Epithelial cell of esophagus (primary cell): ENCODE measurements around the gene DAND5.

ENCODE experiments used
- DNase-seq: peaks from one replicate; pipeline ENCODE4 v3.0.0; 2010; ENCODE audit warnings: low read depth
- H3K4me3 ChIP-seq: 2 replicates; pipeline ENCODE4 v1.5.1; 2011; ENCODE audit warnings: mild to moderate bottlenecking, low read length, control low read depth
- CTCF ChIP-seq: IDR thresholded peaks from 2 replicates; pipeline ENCODE4 v1.5.1; 2011; ENCODE audit warnings: low read depth, mild to moderate bottlenecking, low read length, control low read depth, inconsistent platforms; ENCODE audit not compliant: insufficient read depth; ENCODE audit errors: missing control alignments

DAND5 gene

GRCh38 chr19:12996406-12997094, 27.2 kb downstream of the DAND5 start:
- TF ChIP-seq CTCF = no peak
- DNase-seq = no peak
- H3K4me3 ChIP-seq = peak overlapping the region; percentile 65

- no peak for DNase-seq
Observed at GRCh38 chr19:12997179-12997966, 28.0 kb downstream of the DAND5 start.

GRCh38 chr19:12997967-12998940, 28.9 kb downstream of the DAND5 start:
- DNase-seq = no peak
- H3K4me3 ChIP-seq = no peak overlapping the region
- no peak for TF ChIP-seq CTCF

More at GRCh38 chr19:12997179-12997966, 28.0 kb downstream of the DAND5 start:
- TF ChIP-seq CTCF = no peak
- peak overlapping the region; percentile 65 for H3K4me3 ChIP-seq

- no peak overlapping the region for H3K4me3 ChIP-seq
- TF ChIP-seq CTCF = no peak
- no peak for DNase-seq
Observed at GRCh38 chr19:13001166-13001501, 31.8 kb downstream of the DAND5 start.

GRCh38 chr19:13001502-13002165, 32.3 kb downstream of the DAND5 start:
- no peak for TF ChIP-seq CTCF
- DNase-seq = no peak
- no peak overlapping the region for H3K4me3 ChIP-seq

- no peak overlapping the region for H3K4me3 ChIP-seq
- no peak for TF ChIP-seq CTCF
- DNase-seq = no peak
Observed at GRCh38 chr19:13002166-13002898, 33.0 kb downstream of the DAND5 start.
